K562 (cell line): ENCODE data around the gene SS18L1. TPM values are rescaled to one million over a fixed set of nuclear protein-coding genes. Genes with fewer than 3 reads are reported as not detected.
A peak's percentile ranks its signal among the peaks of the same experiment; 100 is the strongest.

Experiments
- ATAC-seq: fragments of 200-7000 bp; cut with Tn5 transposase; 3 replicates; pipeline ENCODE4 v1.9.1; 2020; ENCODE audit warnings: moderate library complexity
- BruUV-seq: library from RNA; stranded (reverse); fragments of 400-500 nt; replicated peaks from 2 replicates; lab custom pipeline; 2021; lab: Mats Ljungman, UMichigan
- CTCF ChIA-PET: fragments of 300-600 bp; formaldehyde crosslinking; extraction: SDS; loops from one replicate; lab custom pipeline; 2021; ENCODE audit warnings: low intra/inter-chr PET ratio; lab: Yijun Ruan, JAX
- POLR2A ChIA-PET: fragments of 300-600, 350-650 bp; sonication (Branson Sonifier 250); formaldehyde crosslinking; extraction: SDS; loops from one replicate; lab custom pipeline; 2021; ENCODE audit warnings: antibody characterized with exemption, inconsistent platforms; lab: Yijun Ruan, JAX
- DNase-seq, 4 experiments: peaks; one replicate each; pipeline versions ENCODE4 v3.0.0 to v3.0.0-alpha.2; 2011 to 2018; ENCODE audit warnings: low spot score in 3 of 4, mixed read lengths in 3 of 4; ENCODE audit errors: extremely low read depth in 1 of 4
- FAIRE-seq: peaks from 2 replicates; lab custom pipeline; 2011; peaks lifted over from hg19 to GRCh38; lab: Jason Lieb, UNC
- H2AFZ ChIP-seq: 2 replicates; pipeline ENCODE4 v1.6.0; 2011; ENCODE audit warnings: low read depth, low read length, control low read depth, inconsistent platforms
- H3K27ac ChIP-seq: fragments of 200-600 bp; 3 replicates; pipeline ENCODE4 v1.8.0; 2011; ENCODE audit warnings: low read depth, mild to moderate bottlenecking, control low read depth, inconsistent platforms, low read length, moderate library complexity, mixed read lengths; ENCODE audit errors: extremely low read depth
- H3K27me3 ChIP-seq, 2 experiments: fragments of 300-600 bp in 1 of 2; 2 replicates in 1 of 2; 3 replicates in 1 of 2; pipeline versions ENCODE4 v1.6.0 to v1.8.0; 2011; ENCODE audit warnings: inconsistent platforms in 2 of 2, low read length in 2 of 2, mild to moderate bottlenecking in 1 of 2, mixed read lengths in 1 of 2, moderate library complexity in 1 of 2; ENCODE audit not compliant: control insufficient read depth in 2 of 2, insufficient read depth in 2 of 2
- H3K36me3 ChIP-seq: fragments of 300-600 bp; 3 replicates; pipeline ENCODE4 v1.8.0; 2011; ENCODE audit warnings: mild to moderate bottlenecking, low read length, inconsistent platforms; ENCODE audit not compliant: control insufficient read depth, insufficient read depth
- H3K4me1 ChIP-seq, 2 experiments: fragments of 200-600 bp in 1 of 2; replicated peaks in 1 of 2; 2 replicates in 1 of 2; 3 replicates in 1 of 2; pipeline versions ENCODE4 v1.5.1 to v1.8.0; 2011; ENCODE audit warnings: inconsistent platforms in 2 of 2, low read length in 2 of 2, mild to moderate bottlenecking in 1 of 2, mixed read lengths in 1 of 2, moderate library complexity in 1 of 2; ENCODE audit not compliant: control insufficient read depth in 2 of 2, insufficient read depth in 2 of 2
- H3K4me2 ChIP-seq: 2 replicates; pipeline ENCODE4 v1.6.1; 2011; ENCODE audit warnings: low read length, control low read depth, inconsistent platforms, mixed read lengths; ENCODE audit not compliant: insufficient read depth
- H3K4me3 ChIP-seq: fragments of 200-600 bp; sonication (generic), shearing (Covaris generic); 2 replicates; pipeline ENCODE4 v1.5.1; 2016; ENCODE audit warnings: control low read depth, inconsistent platforms
- H3K79me2 ChIP-seq: fragments of 200-600 bp; 3 replicates; pipeline ENCODE4 v1.8.0; 2011; ENCODE audit warnings: low read length, inconsistent platforms; ENCODE audit not compliant: control insufficient read depth, insufficient read depth
- H3K9ac ChIP-seq, 2 experiments: 2 replicates each; pipeline versions ENCODE4 v1.6.0 to v1.6.1; 2011; ENCODE audit warnings: low read depth in 2 of 2, low read length in 2 of 2, control low read depth in 1 of 2, inconsistent platforms in 1 of 2, mild to moderate bottlenecking in 1 of 2, mixed read lengths in 1 of 2; ENCODE audit not compliant: insufficient read depth in 1 of 2
- H3K9me1 ChIP-seq: one replicate; pipeline ENCODE4 v1.6.0; 2011; ENCODE audit warnings: inconsistent platforms, mild to moderate bottlenecking, low read length, moderate library complexity; ENCODE audit not compliant: control insufficient read depth, insufficient read depth
- H3K9me3 ChIP-seq: replicated peaks from 2 replicates; pipeline ENCODE4 v1.5.1; 2011; ENCODE audit warnings: low read depth, low read length, inconsistent platforms; ENCODE audit not compliant: control insufficient read depth, insufficient read depth
- H4K20me1 ChIP-seq: replicated peaks from 2 replicates; pipeline ENCODE4 v1.6.1; 2011; ENCODE audit warnings: low read length, inconsistent platforms, mixed read lengths; ENCODE audit not compliant: control insufficient read depth, insufficient read depth
- GABPB2 ChIP-seq: fragments of 250-450 bp; sonication (Bioruptor Pico); conservative IDR thresholded peaks from 2 replicates; pipeline ENCODE4 v1.5.1; 2021; ENCODE audit warnings: mild to moderate bottlenecking
- GATAD2A ChIP-seq: fragments of 450-650 bp; IDR thresholded peaks from 2 replicates; pipeline ENCODE4 v1.6.1; 2017
- PML ChIP-seq: IDR thresholded peaks from 2 replicates; pipeline ENCODE4 v1.6.1; 2012; ENCODE audit warnings: low read length, inconsistent platforms
- POLR2AphosphoS2 ChIP-seq: IDR thresholded peaks from 2 replicates; pipeline ENCODE4 v1.6.1; 2012; ENCODE audit warnings: low read length, improper control_type of control experiment
- RBFOX2 ChIP-seq: fragments of 200-400 bp; formaldehyde crosslinking; IDR thresholded peaks from 2 replicates; pipeline ENCODE4 v1.6.1; 2017; ENCODE audit warnings: low read depth, mild to moderate bottlenecking, low read length, moderate library complexity
- RFX7 ChIP-seq: fragments of 250-450 bp; sonication (Bioruptor Pico); IDR thresholded peaks from 2 replicates; pipeline ENCODE4 v1.5.1; 2021; ENCODE audit warnings: mild to moderate bottlenecking
- TAL1 ChIP-seq: fragments of 450-650 bp; IDR thresholded peaks from 2 replicates; pipeline ENCODE4 v1.6.1; 2016; ENCODE audit warnings: mild to moderate bottlenecking
- ZNF274 ChIP-seq: IDR thresholded peaks from 2 replicates; pipeline ENCODE4 v1.6.1; 2011; ENCODE audit warnings: low read depth, mild to moderate bottlenecking, low read length, moderate library complexity, borderline replicate concordance
- ZNF695 ChIP-seq: fragments of 450-650 bp; formaldehyde crosslinking; IDR thresholded peaks from 2 replicates; pipeline ENCODE4 v1.4.0; 2020; ENCODE audit warnings: mild to moderate bottlenecking, moderate library complexity
- ZNF696 ChIP-seq: fragments of 250-450 bp; sonication (Bioruptor Pico); conservative IDR thresholded peaks from 2 replicates; pipeline ENCODE4 v1.4.0; 2020; ENCODE audit warnings: mild to moderate bottlenecking, moderate library complexity
- WGBS: fragments of 100-300 bp; shearing (Covaris generic); methylation state at CpG from one replicate; pipeline ENCODE4 v1.1.6; 2016; ENCODE audit warnings: low coverage, mixed read lengths; ENCODE audit not compliant: insufficient coverage; ENCODE audit errors: missing lambda C conversion rate; 5-methylcytosine and 5-hydroxymethylcytosine counted together
- in situ Hi-C: fragments of 300-500 bp; cut with MboI; formaldehyde crosslinking; loops from 4 replicates; pipeline ENCODE4 v1.15.0; 2018; ENCODE audit warnings: inconsistent platforms, mixed read lengths
- intact Hi-C: fragments of 100-400 bp; cut with micrococcal nuclease; formaldehyde crosslinking; loops from 2 replicates; pipeline ENCODE4 v1.14.2; 2022
- polyA plus RNA-seq, 8 experiments: library from polyadenylated mRNA; depleted of rRNA in 4 of 8; stranded (reverse) in 5 of 8; unstranded in 3 of 8; fragments of >200 nt; fragmentation: Nextera tagmentation in 2 of 8; fragmentation: Illumina TruSeq in 1 of 8; extraction: Ambion mirVana in 2 of 8; extraction: Trizol in 1 of 8; gene quantifications; 2 replicates each; pipeline versions ENCODE4 v1.2.1 to v1.2.3, GENCODE V29; 2011 to 2014; ENCODE audit warnings: inconsistent platforms in 1 of 8, missing spikeins in 1 of 8
- total RNA-seq, 7 experiments: library from RNA; depleted of rRNA in 6 of 7; stranded (reverse); fragments of >200 nt in 6 of 7; fragmentation: Illumina TruSeq in 2 of 7; extraction: Trizol in 2 of 7; gene quantifications; 2 replicates each; pipeline versions ENCODE4 v1.2.1 to v1.2.3, GENCODE V29; 2011 to 2021; ENCODE audit warnings: low replicate concordance in 1 of 7
- TF ChIP-seq, protein P1 (sequence below): fragments of 450-650 bp; formaldehyde crosslinking; IDR thresholded peaks from 2 replicates; pipeline ENCODE4 v1.4.0; 2020; ENCODE audit warnings: mild to moderate bottlenecking
- TF ChIP-seq, protein P2 (sequence below): fragments of 450-650 bp; IDR thresholded peaks from 2 replicates; pipeline ENCODE4 v1.6.1; 2017; ENCODE audit warnings: mild to moderate bottlenecking, moderate library complexity

The SS18L1 gene
- total and polyA plus RNA-seq, 9 of the 15 experiments (the other 6 are each of a cell fraction or from before 2014, with no cell fraction given): 2.7 to 28.3 (median 15.1) TPM

DNA sequence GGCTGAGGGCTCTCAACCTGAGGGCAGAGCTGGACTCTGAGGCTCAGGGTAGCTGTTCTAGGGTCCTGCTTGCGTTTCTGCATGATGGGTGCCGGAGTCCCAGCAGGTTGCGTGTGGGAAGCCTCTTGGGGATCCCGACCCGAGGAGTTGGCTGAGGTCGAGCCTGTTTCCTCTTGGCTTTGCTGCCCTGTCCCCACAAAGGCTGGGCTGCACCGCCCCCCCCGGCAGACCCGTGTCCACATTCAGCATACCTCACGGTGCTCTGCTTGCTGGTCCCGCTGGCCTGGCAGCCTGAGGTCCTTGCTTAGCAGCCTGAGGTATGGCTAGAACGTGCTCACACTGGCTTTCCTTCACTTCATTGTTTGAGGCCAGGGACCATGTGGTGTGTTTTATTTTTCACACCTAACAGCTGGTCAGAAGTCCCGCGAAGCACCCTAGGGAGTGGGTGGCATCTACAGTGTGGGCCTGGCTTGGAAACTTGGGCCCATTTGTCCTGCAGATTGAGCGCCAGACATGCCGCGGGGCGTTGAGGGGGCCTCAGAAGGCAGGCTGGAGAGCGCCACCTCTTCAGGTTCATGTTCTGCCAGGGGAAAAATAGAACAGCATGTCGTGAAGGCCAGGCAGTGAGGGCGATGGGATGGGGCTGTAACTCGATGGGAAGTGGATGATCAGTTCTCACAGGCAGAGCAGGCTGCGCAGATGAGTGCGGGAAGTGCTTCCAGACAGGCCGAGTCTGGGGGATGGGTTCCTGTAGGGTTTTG lies 11.8 kb upstream of the SS18L1 start:
- no peak for DNase-seq
- POLR2A ChIA-PET: interaction anchor here (0.6 to 7.8 kb wide), 4 partner anchors 6 to 117 kb away, joined by 3 to 78 read pairs (median 4); partner anchors contain the start of gene LSM14B
- in situ Hi-C loops: no loop called here
- ATAC-seq: no peak
- Histone ChIP-seq H3K4me3 (no peak overlapping the region), H3K4me2 (no peak overlapping the region), H3K27ac (no peak overlapping the region), H2AFZ (no peak overlapping the region), H3K79me2 (no peaks in the 10 kb centered on the region), H3K4me1 (peaks cover 0 to 4% of the 10 kb centered on the region in 2 experiments; a peak in 1 of 5 replicates), H3K9ac (0 out of 4 replicates have a peak overlapping the region, but pooled peaks of 1 of the 2 experiments have one; percentile 27), H3K36me3 (peaks cover 97% of the 10 kb centered on the region), H4K20me1 (peaks cover 13% of the 10 kb centered on the region; the same call in 1 of the 2 replicates), H3K9me3 (no peaks in the 10 kb centered on the region)
- CTCF ChIA-PET: no interaction called here
- no TSS peak for BruUV-seq
- no peak for FAIRE-seq
- intact Hi-C loops: no loop called here
- WGBS: 92% methylated on average over 23 of the region's 25 CpGs
- TF ChIP-seq RBFOX2 (0 out of 2 replicates have a peak, but pooled peaks have one; percentile 32), POLR2AphosphoS2 (no peak)
- TF ChIP-seq, all 486 proteins: peak for 1
- Histone ChIP-seq H3K27me3 (no peaks in the 10 kb centered on the region), H3K9me1 (no peaks in the 10 kb centered on the region)

DNA sequence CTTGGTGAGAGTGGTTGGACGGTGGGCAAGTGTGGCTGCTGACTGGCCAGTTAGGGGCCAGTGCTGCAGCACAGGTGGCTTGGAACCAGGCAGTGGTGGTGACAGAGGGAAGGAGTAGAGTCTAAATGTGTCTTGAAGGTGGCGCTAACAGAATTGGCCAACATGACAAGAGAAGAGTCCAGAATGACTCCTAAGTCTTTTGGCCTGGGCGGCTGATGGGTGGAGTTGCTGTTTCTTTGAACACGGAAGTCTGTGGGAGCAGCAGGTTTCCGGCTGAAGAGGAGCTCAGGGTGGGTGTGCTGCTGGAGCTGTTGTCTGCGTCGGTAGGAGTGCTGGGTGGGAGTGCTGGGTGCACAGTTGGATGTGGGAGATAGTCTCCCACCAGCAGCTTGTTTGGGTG lies 11.1 kb upstream of the SS18L1 start:
- Histone ChIP-seq H3K4me3 (no peak overlapping the region), H3K27ac (no peak overlapping the region), H4K20me1 (peaks cover 13% of the 10 kb centered on the region; the same call in 1 of the 2 replicates), H3K9me1 (no peaks in the 10 kb centered on the region), H3K27me3 (no peaks in the 10 kb centered on the region), H2AFZ (no peak overlapping the region), H3K79me2 (no peaks in the 10 kb centered on the region), H3K9ac (no peak overlapping the region), H3K9me3 (no peaks in the 10 kb centered on the region), H3K4me2 (no peak overlapping the region), H3K4me1 (peaks cover 0 to 4% of the 10 kb centered on the region in 2 experiments; a peak in 1 of 5 replicates), H3K36me3 (peaks cover 97% of the 10 kb centered on the region)
- POLR2A ChIA-PET: interaction anchor here (0.7 to 7.8 kb wide), 4 partner anchors 7 to 117 kb away, joined by 3 to 78 read pairs (median 6); partner anchors contain the start of genes LSM14B and TAF4
- no TSS peak for BruUV-seq
- TF ChIP-seq ZNF695 (CRISPR knock-in tag) (no peak), ZNF696 (no peak), PML (no peak), ZNF274 (no peak), TAL1 (no peak), RFX7 (no peak), GABPB2 (CRISPR knock-in tag) (no peak), GATAD2A (no peak)
- TF ChIP-seq, protein P1, sequence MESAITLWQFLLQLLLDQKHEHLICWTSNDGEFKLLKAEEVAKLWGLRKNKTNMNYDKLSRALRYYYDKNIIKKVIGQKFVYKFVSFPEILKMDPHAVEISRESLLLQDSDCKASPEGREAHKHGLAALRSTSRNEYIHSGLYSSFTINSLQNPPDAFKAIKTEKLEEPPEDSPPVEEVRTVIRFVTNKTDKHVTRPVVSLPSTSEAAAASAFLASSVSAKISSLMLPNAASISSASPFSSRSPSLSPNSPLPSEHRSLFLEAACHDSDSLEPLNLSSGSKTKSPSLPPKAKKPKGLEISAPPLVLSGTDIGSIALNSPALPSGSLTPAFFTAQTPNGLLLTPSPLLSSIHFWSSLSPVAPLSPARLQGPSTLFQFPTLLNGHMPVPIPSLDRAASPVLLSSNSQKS: no peak
- TF ChIP-seq, protein P2, sequence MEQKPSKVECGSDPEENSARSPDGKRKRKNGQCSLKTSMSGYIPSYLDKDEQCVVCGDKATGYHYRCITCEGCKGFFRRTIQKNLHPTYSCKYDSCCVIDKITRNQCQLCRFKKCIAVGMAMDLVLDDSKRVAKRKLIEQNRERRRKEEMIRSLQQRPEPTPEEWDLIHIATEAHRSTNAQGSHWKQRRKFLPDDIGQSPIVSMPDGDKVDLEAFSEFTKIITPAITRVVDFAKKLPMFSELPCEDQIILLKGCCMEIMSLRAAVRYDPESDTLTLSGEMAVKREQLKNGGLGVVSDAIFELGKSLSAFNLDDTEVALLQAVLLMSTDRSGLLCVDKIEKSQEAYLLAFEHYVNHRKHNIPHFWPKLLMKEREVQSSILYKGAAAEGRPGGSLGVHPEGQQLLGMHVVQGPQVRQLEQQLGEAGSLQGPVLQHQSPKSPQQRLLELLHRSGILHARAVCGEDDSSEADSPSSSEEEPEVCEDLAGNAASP: no peak
- in situ Hi-C loops (no loop called here), intact Hi-C loops (no loop called here)
- FAIRE-seq (no peak), ATAC-seq (no peak), DNase-seq (no peak)
- CTCF ChIA-PET: no interaction called here
- WGBS: 88% methylated on average over 7 of the region's 7 CpGs
